ENCODE measurements around the gene ALX4.

DNA sequence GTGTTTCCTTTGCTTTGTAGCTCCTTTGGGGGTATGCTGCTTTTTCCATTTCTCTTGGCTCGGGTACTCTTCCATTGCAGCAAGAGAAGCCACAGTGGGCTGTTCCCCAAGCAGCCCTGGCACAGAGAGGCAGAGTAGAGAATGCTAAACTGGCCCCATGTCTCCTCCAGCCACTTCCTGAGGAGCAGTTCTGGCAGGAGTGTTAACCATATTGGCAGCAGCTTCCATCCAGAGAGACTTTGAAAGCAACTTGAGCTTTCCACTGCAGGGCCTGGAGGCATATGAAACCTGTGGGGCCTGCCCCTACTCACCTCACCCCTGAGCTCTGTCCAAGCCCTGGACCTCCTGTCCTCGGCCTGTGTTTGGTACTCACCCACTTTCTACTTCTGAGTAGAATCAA, 61.8 kb downstream of the ALX4 start:
- TF ChIP-seq POLR2A (IDR thresholded peaks at IDR 0.05) = no peak
- TF ChIP-seq, protein P1, sequence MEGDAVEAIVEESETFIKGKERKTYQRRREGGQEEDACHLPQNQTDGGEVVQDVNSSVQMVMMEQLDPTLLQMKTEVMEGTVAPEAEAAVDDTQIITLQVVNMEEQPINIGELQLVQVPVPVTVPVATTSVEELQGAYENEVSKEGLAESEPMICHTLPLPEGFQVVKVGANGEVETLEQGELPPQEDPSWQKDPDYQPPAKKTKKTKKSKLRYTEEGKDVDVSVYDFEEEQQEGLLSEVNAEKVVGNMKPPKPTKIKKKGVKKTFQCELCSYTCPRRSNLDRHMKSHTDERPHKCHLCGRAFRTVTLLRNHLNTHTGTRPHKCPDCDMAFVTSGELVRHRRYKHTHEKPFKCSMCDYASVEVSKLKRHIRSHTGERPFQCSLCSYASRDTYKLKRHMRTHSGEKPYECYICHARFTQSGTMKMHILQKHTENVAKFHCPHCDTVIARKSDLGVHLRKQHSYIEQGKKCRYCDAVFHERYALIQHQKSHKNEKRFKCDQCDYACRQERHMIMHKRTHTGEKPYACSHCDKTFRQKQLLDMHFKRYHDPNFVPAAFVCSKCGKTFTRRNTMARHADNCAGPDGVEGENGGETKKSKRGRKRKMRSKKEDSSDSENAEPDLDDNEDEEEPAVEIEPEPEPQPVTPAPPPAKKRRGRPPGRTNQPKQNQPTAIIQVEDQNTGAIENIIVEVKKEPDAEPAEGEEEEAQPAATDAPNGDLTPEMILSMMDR (IDR thresholded peaks at IDR 0.05) = no peak
